ENCODE results near the gene RBM39. TPM values are rescaled to one million over a fixed set of nuclear protein-coding genes. Genes with fewer than 3 reads are reported as not detected.
A peak's percentile ranks its signal among the peaks of the same experiment; 100 is the strongest.

Gene RBM39
- polyA plus RNA-seq, 3 donors from 2014 or later, result 120 to 203 (median 142) TPM

DNA sequence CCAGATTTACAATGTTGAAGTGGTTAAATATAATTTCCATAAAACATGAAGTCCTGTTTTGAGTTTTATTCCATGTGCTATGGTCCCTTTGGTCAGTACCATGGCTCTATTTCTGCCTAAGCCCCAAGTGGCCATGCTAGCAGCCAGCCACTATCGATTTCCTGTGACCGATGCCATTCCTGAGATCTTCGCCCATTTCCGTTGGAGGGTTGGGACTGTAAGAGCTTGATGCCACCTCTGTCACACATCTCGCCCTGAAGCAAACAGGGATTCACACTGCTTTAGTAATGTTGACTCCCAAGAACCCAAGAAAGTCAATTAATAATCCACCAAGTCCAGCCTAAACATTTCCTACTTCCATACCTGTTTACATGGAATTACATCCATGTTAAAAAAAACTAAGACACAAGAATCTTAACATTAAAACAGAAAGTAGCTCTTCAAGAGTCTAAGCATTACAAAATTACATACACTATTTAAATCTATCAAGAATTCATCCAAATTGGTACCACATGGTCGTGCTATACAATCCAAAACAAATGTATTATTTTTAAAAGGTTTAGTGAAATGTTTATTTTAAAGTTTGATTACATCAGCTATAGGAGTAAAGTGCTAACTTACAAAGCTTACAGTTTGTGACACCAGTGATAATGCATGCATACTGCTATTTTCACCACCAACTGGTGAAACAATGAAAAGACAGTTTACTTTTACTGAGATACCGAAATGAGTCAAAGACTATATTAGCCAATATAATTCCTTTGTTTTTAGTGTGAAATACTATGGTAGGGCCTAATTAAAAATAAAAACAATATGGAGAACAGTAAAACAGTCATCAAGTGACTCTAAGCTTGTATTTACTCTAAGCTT lies 2.5 kb downstream of the RBM39 start:
- Mint-ChIP-seq H3K36me3 (peaks cover 39 to 41% (median 40%) of the 10 kb centered on the region in 3 donors), H3K27me3 (ENCODE audit: low read depth in 3 of 3) (peaks cover 17 to 46% (median 29%) of the 10 kb centered on the region in 3 donors), H3K9me3 (no peaks in the 10 kb centered on the region), H3K27ac (peak overlapping the region; percentile 91 to 100 (median 98)), H3K4me1 (peaks cover 68 to 78% of the 10 kb centered on the region in 2 donors), H3K4me3 (peak overlapping the region; percentile 97 to 100 (median 99))
- peak; percentile 13 to 37 (median 30) for DNase-seq

DNA sequence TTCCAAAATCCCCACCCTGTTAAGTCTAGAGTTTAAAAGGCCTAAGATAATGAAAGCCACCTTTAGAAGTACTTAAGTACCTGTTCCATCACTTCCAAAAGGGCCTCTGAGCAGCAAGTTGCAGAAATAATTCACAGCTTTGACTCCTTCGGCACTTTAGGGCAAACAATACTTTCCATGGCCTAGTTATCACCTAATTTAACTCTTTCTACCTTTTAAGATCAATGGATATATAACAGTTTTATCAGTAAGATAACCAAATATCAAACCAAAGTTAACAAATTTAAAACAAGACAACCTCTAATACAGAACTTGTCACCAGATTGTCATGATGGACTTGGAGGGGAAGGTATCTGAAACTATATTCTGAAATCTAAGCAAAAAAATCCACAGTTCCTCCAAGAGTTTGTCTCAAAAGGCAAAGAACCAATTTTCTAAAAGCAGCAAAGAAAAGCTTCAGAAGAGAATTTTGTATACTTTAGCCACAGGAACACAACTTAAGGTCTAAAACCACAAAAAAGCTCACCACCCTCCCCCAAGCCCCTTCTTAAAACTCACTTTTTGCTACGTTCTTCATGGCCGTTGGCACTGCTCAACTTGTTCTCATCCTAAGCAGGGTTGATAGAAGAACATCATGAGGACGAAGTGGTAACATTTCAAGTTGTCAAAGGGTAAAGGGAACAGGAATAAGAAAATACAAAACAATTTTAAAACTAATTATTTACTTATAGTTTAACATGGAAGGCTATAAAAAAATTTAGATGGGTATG lies 3.5 kb downstream of the RBM39 start:
- no peaks in the 10 kb centered on the region for H3K9me3 Mint-ChIP-seq
- H3K36me3 Mint-ChIP-seq, result peaks cover 43 to 49% (median 46%) of the 10 kb centered on the region in 3 donors
- peak overlapping the region; percentile 60 to 75 (median 68) for H3K4me3 Mint-ChIP-seq
- peak overlapping the region; percentile 59 to 99 (median 82) for H3K27ac Mint-ChIP-seq
- DNase-seq, result peak in 1 of 3 donors; percentile 9
- peaks cover 21 to 50% (median 25%) of the 10 kb centered on the region in 3 donors for H3K27me3 Mint-ChIP-seq (ENCODE audit: low read depth in 3 of 3)
- peaks cover 69 to 79% of the 10 kb centered on the region in 2 donors for H3K4me1 Mint-ChIP-seq

DNA sequence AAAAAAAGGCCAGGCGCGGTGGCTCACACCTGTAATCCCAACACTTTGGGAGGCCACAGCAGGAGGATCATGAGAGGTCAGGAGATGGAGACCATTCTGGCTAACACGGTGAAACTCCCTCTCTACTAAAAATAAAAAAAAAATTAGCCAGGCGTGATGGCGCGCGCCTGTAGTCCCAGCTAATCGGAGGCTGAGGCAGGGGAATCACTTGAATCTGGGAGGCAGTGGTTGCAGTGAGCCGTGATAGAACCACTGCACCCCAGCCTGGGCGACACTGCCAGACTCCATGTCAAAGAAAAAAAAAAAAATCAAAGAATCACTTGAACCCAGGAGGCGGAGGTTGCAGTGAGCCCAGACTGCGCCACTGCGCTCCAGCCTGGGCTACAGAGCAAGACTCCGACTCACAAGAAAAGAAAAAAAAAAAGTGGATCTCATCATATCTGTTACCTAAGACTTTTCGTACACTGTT lies 4.2 kb downstream of the RBM39 start:
- Mint-ChIP-seq H3K36me3 (peaks cover 43 to 52% (median 48%) of the 10 kb centered on the region in 3 donors), H3K4me3 (peak overlapping the region; percentile 60 to 75 (median 68)), H3K27me3 (ENCODE audit: low read depth in 3 of 3) (peaks cover 19 to 55% (median 30%) of the 10 kb centered on the region in 3 donors), H3K4me1 (peaks cover 69 to 79% of the 10 kb centered on the region in 2 donors), H3K9me3 (no peaks in the 10 kb centered on the region), H3K27ac (peak overlapping the region; percentile 59 to 99 (median 82))
- DNase-seq, result peak in 2 of 3 donors; percentile 10 to 15

DNA sequence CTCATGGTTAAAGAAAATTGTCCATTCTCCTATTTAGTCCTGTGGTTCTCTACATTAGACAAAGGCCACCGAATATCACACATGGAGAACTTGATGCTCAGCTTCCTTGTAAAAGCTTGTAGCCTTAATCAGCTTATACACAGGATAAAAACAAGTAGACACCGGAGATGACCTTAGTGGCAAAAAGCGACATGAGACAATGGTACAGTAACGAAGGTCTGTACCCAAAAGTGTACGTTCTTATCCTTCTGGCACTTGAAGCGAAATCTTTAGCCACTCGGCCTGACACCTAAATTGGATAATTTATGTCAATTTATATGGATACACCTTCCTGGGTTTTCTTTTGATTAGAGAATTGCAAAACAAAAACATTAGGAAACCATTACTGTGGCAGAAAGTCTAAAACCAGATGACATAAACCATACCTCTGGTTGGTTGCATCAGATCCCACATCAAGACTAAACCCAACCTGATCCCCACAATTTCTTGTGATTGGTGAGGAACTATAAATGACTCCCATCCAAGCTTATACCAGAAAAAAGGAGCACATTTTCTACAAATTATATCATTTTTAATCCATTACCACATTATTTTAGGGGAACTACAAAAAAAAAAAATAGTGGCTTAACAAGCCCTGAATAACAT lies 6.1 kb downstream of the RBM39 start:
- Mint-ChIP-seq H3K27ac (peak overlapping the region; percentile 50 to 66 (median 59)), H3K36me3 (peaks cover 45 to 63% (median 47%) of the 10 kb centered on the region in 3 donors), H3K9me3 (no peaks in the 10 kb centered on the region), H3K27me3 (ENCODE audit: low read depth in 3 of 3) (peaks cover 7 to 45% (median 24%) of the 10 kb centered on the region in 3 donors), H3K4me1 (peaks cover 79 to 86% of the 10 kb centered on the region in 2 donors), H3K4me3 (peak overlapping the region; percentile 34 to 75 (median 53))
- peak in 1 of 3 donors; percentile 6 for DNase-seq

DNA sequence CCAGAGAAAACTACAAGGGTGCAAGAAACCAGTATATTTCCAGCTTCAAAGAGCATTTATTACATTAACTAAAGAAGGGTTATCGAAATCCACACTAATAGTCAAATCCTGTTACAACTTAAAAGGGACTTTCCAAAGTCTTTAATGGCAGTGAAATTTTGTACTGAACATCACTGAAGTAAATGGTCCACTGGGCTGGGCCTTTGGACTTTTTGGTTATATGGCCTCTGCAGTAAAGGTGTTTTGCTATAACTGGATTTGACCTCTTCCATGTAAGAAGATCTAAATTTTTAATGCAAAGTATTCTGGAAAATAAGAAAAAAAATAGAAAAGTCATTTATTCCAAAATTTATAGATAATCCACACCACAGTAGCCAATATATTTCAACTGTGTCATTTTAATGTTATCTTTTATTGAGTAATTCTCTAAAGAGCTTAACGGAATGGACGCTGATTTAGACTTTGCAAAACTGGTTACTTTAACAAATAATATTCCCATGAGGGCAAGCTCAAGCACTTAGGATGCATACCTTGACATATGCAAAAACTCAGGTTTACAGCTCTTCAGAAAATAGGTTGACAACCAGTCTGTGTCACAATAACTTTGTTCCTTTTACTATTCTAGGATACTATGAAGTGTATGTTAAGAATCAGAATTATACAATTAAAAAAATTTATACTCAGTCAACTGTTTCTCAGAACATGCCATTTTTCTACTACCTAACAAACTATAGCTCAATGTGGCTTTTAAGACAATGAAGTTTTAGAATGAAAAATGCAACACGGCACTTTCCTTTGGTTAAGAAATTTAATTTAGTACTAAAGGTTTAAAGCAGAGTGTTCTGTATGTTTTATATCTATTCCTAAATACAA lies 7.0 kb downstream of the RBM39 start:
- H3K27ac Mint-ChIP-seq, result peak overlapping the region in 4 of 6 donors; percentile 3 to 71 (median 59)

DNA sequence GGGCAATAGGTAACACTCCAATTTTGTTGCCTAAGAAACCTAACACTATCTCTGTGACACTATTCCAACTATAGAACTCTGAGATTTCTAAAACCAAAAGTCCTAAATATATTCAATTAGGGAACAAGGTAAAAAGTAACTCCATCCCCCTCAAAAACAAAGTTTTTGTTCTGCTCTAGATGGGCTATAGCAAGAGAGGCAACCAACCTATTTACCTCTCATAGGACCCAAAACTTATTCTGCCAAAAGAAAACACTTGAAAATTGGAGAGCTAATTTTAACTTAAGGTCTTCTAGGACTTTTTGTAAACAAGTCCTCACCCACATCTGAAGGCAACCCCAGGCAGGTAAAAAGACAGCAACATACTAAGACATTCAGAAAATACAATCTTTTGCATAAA lies 7.7 kb downstream of the RBM39 start:
- Mint-ChIP-seq H3K27me3 (ENCODE audit: low read depth in 3 of 3) (peaks cover 10 to 34% (median 27%) of the 10 kb centered on the region in 3 donors), H3K27ac (peak overlapping the region in 5 of 6 donors; percentile 3 to 71 (median 59)), H3K4me3 (peak overlapping the region; percentile 5 to 63 (median 51)), H3K9me3 (no peaks in the 10 kb centered on the region), H3K36me3 (peaks cover 38 to 60% (median 40%) of the 10 kb centered on the region in 3 donors), H3K4me1 (peaks cover 78 to 88% of the 10 kb centered on the region in 2 donors)
- DNase-seq, result no peak

More for the DNA sequence above, 7.0 kb downstream of the RBM39 start:
- peak overlapping the region; percentile 34 to 75 (median 55) for H3K4me3 Mint-ChIP-seq
- no peaks in the 10 kb centered on the region for H3K9me3 Mint-ChIP-seq
- DNase-seq, result no peak
- peaks cover 79 to 88% of the 10 kb centered on the region in 2 donors for H3K4me1 Mint-ChIP-seq
- H3K27me3 Mint-ChIP-seq (ENCODE audit: low read depth in 3 of 3), result peaks cover 8 to 38% (median 24%) of the 10 kb centered on the region in 3 donors
- peaks cover 41 to 63% (median 44%) of the 10 kb centered on the region in 3 donors for H3K36me3 Mint-ChIP-seq

DNA sequence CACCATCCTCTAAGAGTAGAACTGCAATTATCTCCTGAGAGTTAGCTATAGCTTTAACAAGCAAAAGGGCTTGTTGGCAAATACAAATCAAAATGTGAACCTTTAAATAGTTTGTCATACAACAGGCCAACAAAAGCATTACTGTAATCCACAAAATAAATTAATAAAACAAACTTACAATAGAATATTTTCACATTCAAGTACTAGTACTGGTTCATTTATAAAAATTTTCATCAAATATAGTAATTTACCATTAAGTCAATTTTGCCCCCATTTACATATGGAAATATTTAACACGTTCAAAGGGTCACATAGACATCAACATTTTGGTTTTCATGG lies 9.4 kb downstream of the RBM39 start:
- H3K27me3 Mint-ChIP-seq (ENCODE audit: low read depth in 3 of 3), result peaks cover 13 to 30% (median 28%) of the 10 kb centered on the region in 3 donors
- peaks cover 27 to 49% (median 28%) of the 10 kb centered on the region in 3 donors for H3K36me3 Mint-ChIP-seq
- DNase-seq, result no peak
- H3K9me3 Mint-ChIP-seq, result no peaks in the 10 kb centered on the region
- H3K4me3 Mint-ChIP-seq, result peak overlapping the region in 4 of 5 donors; percentile 44 to 63 (median 50)
- H3K4me1 Mint-ChIP-seq, result peaks cover 65 to 75% of the 10 kb centered on the region in 2 donors
- peak overlapping the region; percentile 26 to 76 (median 58) for H3K27ac Mint-ChIP-seq

DNA sequence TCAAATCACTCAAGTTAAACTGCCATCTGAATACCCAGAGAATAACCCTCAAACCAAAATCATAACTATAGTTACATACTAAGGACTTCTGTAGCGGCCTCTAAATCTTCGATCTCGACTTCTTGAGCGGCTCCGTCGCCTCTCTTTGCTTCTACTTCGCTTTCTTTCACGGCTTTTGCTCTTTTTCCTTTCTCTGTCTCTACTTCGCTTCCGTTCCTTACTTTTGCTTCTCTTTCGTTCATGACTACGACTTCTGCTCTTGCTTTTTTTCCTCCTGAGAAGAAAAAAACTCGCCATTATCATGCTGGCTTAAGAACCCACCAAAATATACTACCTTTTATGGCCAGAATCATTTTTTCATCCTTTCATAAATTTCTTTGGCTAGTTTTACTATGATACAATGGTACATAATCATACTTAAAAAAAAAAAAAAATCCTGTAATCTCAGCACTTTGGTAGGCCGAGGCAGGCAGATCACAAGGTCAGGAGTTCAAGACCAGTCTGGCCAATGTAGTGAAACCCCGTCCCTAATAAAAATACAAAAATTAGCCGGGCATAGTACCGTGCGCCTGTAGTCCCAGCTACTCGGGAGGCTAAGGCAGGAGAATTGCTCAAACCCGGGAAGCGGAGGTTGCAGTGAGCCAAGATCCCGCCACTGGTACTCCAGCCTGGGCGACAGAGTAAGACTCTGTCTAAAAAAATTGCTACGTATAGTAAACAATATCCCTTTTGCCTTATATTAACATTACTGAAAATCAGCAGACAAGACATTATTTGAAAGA lies 10.0 kb downstream of the RBM39 start:
- peaks cover 15 to 32% (median 27%) of the 10 kb centered on the region in 3 donors for H3K27me3 Mint-ChIP-seq (ENCODE audit: low read depth in 3 of 3)
- DNase-seq, result peak; percentile 1 to 9 (median 5)
- H3K4me3 Mint-ChIP-seq, result peak overlapping the region in 4 of 5 donors; percentile 31 to 58 (median 36)
- no peaks in the 10 kb centered on the region for H3K9me3 Mint-ChIP-seq
- peaks cover 65 to 76% of the 10 kb centered on the region in 2 donors for H3K4me1 Mint-ChIP-seq
- H3K27ac Mint-ChIP-seq, result peak overlapping the region in 5 of 6 donors; percentile 2 to 77 (median 59)
- peaks cover 27 to 49% (median 28%) of the 10 kb centered on the region in 3 donors for H3K36me3 Mint-ChIP-seq

DNA sequence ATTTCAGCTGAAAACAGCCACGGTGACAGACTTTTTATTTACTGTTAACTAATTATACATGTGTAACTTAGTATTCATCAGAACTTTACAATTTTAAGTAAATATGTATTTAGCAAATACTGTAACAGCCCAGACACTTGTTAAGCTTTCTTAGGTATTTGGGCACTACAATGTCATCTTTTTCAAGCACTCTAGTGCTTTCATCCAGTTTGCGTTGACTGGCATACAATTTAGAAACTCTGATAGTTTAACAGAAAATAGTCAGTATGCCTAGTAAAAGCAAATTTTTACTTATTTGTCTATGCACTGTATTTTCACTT lies 10.6 kb downstream of the RBM39 start:
- Mint-ChIP-seq H3K4me1 (peaks cover 65 to 81% of the 10 kb centered on the region in 2 donors), H3K36me3 (peaks cover 27 to 54% (median 28%) of the 10 kb centered on the region in 3 donors), H3K4me3 (peak overlapping the region in 2 of 5 donors; percentile 38 to 58), H3K27me3 (ENCODE audit: low read depth in 3 of 3) (peaks cover 15 to 38% (median 31%) of the 10 kb centered on the region in 3 donors), H3K27ac (peak overlapping the region in 2 of 6 donors; percentile 9 to 59), H3K9me3 (no peaks in the 10 kb centered on the region)
- no peak for DNase-seq

DNA sequence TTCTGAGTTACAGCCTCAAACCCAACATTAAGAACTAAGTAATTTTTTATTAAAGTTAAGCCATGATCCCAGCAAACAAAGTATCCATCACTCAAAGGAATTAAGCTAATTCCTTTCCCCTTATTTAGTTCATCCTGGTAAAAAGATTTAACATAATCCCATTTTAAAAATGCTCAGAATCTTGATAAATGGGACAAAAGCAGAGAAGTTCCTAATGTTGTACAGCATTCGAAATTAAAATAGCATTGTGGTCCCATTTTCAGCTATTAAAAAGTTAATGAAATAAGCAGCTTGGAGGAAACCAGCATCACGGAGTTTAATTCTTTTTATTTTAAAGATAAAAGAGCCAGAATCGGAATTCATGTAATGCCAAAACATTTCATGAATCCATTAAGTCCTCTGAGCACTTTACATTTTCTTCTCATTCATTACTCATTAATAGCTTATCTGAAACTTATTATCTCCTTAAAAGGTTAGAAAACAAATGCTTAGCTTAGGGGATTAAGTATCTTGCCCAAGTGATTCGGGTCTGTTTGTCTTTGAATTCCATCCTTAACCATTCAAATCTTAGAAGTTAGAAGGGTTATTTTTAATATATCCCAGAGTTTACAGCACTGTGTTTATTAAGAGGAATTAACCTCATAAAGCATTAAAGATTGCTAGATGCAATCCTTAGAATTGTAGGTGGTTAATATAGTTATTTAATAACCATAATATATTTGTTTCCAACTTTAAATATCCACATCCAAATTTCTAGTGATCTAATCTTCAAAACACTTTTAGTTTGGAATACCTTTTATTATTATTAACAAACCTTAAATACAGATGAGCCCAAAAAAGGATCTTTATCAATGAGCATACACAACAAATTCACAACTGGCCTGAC lies 11.2 kb downstream of the RBM39 start:
- H3K9me3 Mint-ChIP-seq, result no peaks in the 10 kb centered on the region
- peaks cover 58 to 77% of the 10 kb centered on the region in 2 donors for H3K4me1 Mint-ChIP-seq
- peak in 1 of 3 donors; percentile 0 for DNase-seq
- H3K27me3 Mint-ChIP-seq (ENCODE audit: low read depth in 3 of 3), result peaks cover 15 to 39% (median 28%) of the 10 kb centered on the region in 3 donors
- peaks cover 21 to 54% (median 24%) of the 10 kb centered on the region in 3 donors for H3K36me3 Mint-ChIP-seq
- H3K4me3 Mint-ChIP-seq, result peak overlapping the region in 2 of 5 donors; percentile 14 to 17
- peak overlapping the region in 1 of 6 donors; percentile 9 for H3K27ac Mint-ChIP-seq

All from immature natural killer cell (primary cell).